Mesothelial cell of epicardium (in vitro differentiated cells): ENCODE data around the gene NSFL1C. TPM values are rescaled to one million over a fixed set of nuclear protein-coding genes. Genes with fewer than 3 reads are reported as not detected.

Experiments
- DNase-seq, 2 experiments: peaks; one replicate each; pipeline ENCODE4 v3.0.0; 2021; ENCODE audit warnings: low spot score in 2 of 2; ENCODE audit not compliant: unreplicated experiment in 2 of 2
- H3K27ac Mint-ChIP-seq: 2 replicates; pipeline ENCODE4 v1.8.0; 2021; ENCODE audit warnings: mixed read lengths
- H3K27me3 Mint-ChIP-seq: 2 replicates; pipeline ENCODE4 v1.8.0; 2021; ENCODE audit warnings: low read depth, mixed read lengths
- H3K36me3 Mint-ChIP-seq: 2 replicates; pipeline ENCODE4 v1.8.0; 2021; ENCODE audit warnings: mixed read lengths
- H3K4me1 Mint-ChIP-seq: 2 replicates; pipeline ENCODE4 v1.8.0; 2021; ENCODE audit warnings: mixed read lengths
- H3K4me3 Mint-ChIP-seq: 2 replicates; pipeline ENCODE4 v1.8.0; 2021; ENCODE audit warnings: mild to moderate bottlenecking, moderate library complexity, mixed read lengths
- H3K9me3 Mint-ChIP-seq: 2 replicates; pipeline ENCODE4 v1.8.0; 2021; ENCODE audit warnings: mixed read lengths
- total RNA-seq: library from RNA; stranded (reverse); gene quantifications from 3 replicates; pipeline ENCODE4 v1.2.1, GENCODE V29; 2021
- TF ChIP-seq, protein P1 (sequence below): fragments of 200-600 bp; sonication (generic); IDR thresholded peaks from one replicate; pipeline ENCODE4 v1.5.0; 2021; ENCODE audit warnings: antibody characterized with exemption; ENCODE audit not compliant: unreplicated experiment

The NSFL1C gene
- total RNA-seq, 1 donor from 2014 or later: 74.8 TPM

DNA sequence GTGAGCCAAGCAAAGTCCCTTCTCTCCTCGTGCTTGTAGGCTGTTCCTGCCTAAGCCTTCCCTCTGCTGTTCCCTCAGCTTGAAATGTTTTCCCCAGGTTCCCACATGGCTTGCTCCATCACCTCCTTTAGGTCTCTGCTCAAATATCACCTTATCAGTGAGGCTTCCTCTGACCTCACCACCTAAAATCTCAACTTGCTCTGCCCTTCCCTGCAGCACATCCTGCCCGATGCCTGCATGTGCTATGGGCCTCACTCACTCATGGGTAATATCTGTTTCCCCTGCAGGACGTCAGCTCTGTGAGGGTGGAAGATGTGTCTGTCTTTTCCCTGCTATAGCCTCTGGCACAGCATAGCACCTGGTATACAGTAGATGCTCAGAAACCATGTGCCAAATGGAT, 43.9 kb downstream of the NSFL1C start:
- H3K27me3 Mint-ChIP-seq: peaks cover 5% of the 10 kb centered on the region
- no peak overlapping the region for H3K4me3 Mint-ChIP-seq
- H3K4me1 Mint-ChIP-seq: no peaks in the 10 kb centered on the region
- H3K36me3 Mint-ChIP-seq: no peaks in the 10 kb centered on the region
- peaks cover 15% of the 10 kb centered on the region for H3K9me3 Mint-ChIP-seq
- H3K27ac Mint-ChIP-seq: no peak overlapping the region
- no peak for DNase-seq
- TF ChIP-seq, protein P1, sequence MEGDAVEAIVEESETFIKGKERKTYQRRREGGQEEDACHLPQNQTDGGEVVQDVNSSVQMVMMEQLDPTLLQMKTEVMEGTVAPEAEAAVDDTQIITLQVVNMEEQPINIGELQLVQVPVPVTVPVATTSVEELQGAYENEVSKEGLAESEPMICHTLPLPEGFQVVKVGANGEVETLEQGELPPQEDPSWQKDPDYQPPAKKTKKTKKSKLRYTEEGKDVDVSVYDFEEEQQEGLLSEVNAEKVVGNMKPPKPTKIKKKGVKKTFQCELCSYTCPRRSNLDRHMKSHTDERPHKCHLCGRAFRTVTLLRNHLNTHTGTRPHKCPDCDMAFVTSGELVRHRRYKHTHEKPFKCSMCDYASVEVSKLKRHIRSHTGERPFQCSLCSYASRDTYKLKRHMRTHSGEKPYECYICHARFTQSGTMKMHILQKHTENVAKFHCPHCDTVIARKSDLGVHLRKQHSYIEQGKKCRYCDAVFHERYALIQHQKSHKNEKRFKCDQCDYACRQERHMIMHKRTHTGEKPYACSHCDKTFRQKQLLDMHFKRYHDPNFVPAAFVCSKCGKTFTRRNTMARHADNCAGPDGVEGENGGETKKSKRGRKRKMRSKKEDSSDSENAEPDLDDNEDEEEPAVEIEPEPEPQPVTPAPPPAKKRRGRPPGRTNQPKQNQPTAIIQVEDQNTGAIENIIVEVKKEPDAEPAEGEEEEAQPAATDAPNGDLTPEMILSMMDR: no peak

GRCh38 chr20:1420066-1420465, 46.6 kb downstream of the NSFL1C start:
- H3K27ac Mint-ChIP-seq: no peak overlapping the region
- TF ChIP-seq, protein P1: no peak
- no peaks in the 10 kb centered on the region for H3K4me1 Mint-ChIP-seq
- DNase-seq: no peak
- no peaks in the 10 kb centered on the region for H3K27me3 Mint-ChIP-seq
- peaks cover 15% of the 10 kb centered on the region for H3K9me3 Mint-ChIP-seq
- no peaks in the 10 kb centered on the region for H3K36me3 Mint-ChIP-seq
- H3K4me3 Mint-ChIP-seq: no peak overlapping the region

DNA sequence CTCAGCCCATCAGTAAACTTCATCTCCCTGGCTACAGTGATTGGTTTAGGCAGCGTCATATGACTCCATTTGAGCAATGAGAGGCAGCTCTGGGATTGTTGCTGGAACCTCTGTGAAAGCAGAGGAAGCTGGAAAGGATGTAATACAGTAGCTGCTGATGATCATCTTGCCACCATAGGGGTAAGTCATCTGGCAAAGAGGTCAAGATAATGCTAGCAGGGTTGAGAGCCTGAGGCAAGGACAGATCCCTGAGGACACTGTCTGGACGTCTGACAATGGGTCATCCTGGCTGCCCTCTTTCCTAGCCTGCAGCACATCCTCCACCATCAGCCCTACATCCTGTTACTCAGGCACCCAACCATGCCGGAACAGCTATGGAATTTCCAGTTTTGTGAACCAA, 48.3 kb downstream of the NSFL1C start:
- peaks cover 15% of the 10 kb centered on the region for H3K9me3 Mint-ChIP-seq
- peaks cover 4% of the 10 kb centered on the region for H3K27me3 Mint-ChIP-seq
- H3K4me3 Mint-ChIP-seq: no peak overlapping the region
- DNase-seq: no peak
- TF ChIP-seq, protein P1: no peak
- no peaks in the 10 kb centered on the region for H3K36me3 Mint-ChIP-seq
- H3K27ac Mint-ChIP-seq: no peak overlapping the region
- no peaks in the 10 kb centered on the region for H3K4me1 Mint-ChIP-seq

DNA sequence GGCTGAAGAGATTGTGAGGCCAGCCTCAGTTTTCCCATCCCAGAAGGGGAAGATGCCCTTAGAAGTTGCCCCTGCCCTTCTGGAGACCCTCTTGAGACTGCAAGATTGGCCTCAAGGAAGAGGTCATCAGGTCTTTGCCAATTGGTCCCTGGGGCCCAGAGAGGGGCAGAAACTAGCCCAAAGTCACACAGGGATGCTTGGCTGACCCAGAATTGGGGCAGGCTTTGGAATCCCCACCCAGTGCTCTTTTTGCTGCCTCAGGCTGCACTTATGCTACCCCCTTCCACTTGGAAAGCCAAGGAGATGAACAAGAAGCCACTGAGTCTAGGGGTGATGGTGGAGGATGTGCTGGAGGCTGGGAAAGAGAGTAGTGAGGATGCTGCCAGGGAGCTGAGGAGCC, 48.9 kb downstream of the NSFL1C start:
- H3K27ac Mint-ChIP-seq: no peak overlapping the region
- H3K4me1 Mint-ChIP-seq: no peaks in the 10 kb centered on the region
- no peaks in the 10 kb centered on the region for H3K36me3 Mint-ChIP-seq
- H3K9me3 Mint-ChIP-seq: peaks cover 15% of the 10 kb centered on the region
- peaks cover 5% of the 10 kb centered on the region for H3K27me3 Mint-ChIP-seq
- no peak overlapping the region for H3K4me3 Mint-ChIP-seq
- TF ChIP-seq, protein P1: no peak
- DNase-seq: no peak

- TF ChIP-seq, protein P1: no peak
- no peak overlapping the region for H3K4me3 Mint-ChIP-seq
- no peak for DNase-seq
- H3K4me1 Mint-ChIP-seq: no peaks in the 10 kb centered on the region
- H3K27me3 Mint-ChIP-seq: peaks cover 9% of the 10 kb centered on the region
- H3K36me3 Mint-ChIP-seq: no peaks in the 10 kb centered on the region
- H3K9me3 Mint-ChIP-seq: peaks cover 15% of the 10 kb centered on the region
- H3K27ac Mint-ChIP-seq: no peak overlapping the region
These were observed 49.4 kb downstream of the NSFL1C start for GRCh38 chr20:1417273-1417672.
